ENCODE measurements around the gene SEZ6L2.

Gene SEZ6L2

DNA sequence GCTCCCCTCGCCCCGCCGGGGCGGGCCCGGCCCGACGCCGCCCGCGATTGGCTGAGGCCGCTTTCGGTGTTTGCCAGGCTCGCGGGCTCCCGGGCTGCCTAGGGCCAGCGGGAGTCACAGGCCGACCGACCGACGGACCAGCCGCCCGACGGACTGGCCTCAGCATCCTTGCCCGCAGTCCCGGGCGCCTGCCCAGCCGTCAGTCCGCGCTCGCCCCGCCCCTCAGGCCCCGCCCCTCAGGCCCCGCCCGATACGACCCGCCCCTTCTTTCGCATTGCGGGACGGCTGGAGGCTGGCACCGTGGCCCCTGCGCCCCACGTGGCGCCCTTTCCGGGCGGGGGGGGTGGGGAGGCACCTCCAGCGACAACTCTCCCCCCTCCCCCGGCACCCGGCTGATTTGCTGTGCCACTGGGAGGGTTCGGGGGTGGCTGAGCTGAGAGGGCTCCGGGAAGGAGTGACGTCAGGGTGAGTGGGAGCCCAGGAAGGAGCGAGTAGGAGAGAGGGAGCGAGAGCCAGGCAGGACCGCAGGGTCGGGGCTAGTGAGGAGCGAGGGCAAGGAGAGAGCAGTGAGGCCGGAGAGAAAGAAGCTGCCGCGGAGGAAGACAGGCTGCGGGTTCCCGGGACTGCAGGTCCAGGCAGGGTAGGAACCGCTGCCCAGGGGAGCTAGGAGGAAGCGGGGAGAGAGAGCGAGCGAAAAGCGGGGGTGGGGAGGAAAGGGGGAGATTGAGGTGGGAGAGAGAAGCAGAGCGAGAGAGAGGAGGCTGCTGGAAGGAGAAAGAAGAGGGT, 945 bp upstream of the SEZ6L2 start, which contains the start of gene ASPHD1 (continued):
- TF ChIP-seq, protein P1, sequence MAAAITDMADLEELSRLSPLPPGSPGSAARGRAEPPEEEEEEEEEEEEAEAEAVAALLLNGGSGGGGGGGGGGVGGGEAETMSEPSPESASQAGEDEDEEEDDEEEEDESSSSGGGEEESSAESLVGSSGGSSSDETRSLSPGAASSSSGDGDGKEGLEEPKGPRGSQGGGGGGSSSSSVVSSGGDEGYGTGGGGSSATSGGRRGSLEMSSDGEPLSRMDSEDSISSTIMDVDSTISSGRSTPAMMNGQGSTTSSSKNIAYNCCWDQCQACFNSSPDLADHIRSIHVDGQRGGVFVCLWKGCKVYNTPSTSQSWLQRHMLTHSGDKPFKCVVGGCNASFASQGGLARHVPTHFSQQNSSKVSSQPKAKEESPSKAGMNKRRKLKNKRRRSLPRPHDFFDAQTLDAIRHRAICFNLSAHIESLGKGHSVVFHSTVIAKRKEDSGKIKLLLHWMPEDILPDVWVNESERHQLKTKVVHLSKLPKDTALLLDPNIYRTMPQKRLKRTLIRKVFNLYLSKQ (tag by site-specific recombination; IDR thresholded peaks at IDR 0.05; ENCODE audit: borderline replicate concordance): no peak
- no peak for TF ChIP-seq BCL11A (tag by site-specific recombination; IDR thresholded peaks at IDR 0.05; ENCODE audit: low read depth)
- TF ChIP-seq SP3 (tag by site-specific recombination; IDR thresholded peaks at IDR 0.05): peak; percentile 71
- no peak for TF ChIP-seq SETDB1 (IDR thresholded peaks at IDR 0.05; ENCODE audit: insufficient read length, low read length)
- TF ChIP-seq ZBTB48 (tag by site-specific recombination; IDR thresholded peaks at IDR 0.05): 0 out of 2 replicates have a peak, but pooled peaks have one; percentile 37
- TF ChIP-seq ZNF155 (tag by site-specific recombination; IDR thresholded peaks at IDR 0.05): no peak
- TF ChIP-seq ZNF510 (tag by site-specific recombination; IDR thresholded peaks at IDR 0.05; ENCODE audit: insufficient replicate concordance): no peak
- TF ChIP-seq, protein P2, sequence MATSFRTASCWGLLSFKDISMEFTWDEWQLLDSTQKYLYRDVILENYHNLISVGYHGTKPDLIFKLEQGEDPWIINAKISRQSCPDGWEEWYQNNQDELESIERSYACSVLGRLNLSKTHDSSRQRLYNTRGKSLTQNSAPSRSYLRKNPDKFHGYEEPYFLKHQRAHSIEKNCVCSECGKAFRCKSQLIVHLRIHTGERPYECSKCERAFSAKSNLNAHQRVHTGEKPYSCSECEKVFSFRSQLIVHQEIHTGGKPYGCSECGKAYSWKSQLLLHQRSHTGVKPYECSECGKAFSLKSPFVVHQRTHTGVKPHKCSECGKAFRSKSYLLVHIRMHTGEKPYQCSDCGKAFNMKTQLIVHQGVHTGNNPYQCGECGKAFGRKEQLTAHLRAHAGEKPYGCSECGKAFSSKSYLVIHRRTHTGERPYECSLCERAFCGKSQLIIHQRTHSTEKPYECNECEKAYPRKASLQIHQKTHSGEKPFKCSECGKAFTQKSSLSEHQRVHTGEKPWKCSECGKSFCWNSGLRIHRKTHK (tag by site-specific recombination; IDR thresholded peaks at IDR 0.05): no peak
- no peak for TF ChIP-seq ZNF37A (tag by site-specific recombination; IDR thresholded peaks at IDR 0.05)
- TF ChIP-seq SCRT1 (tag by site-specific recombination; IDR thresholded peaks at IDR 0.05; ENCODE audit: borderline replicate concordance): no peak
- no peak for TF ChIP-seq ZNF416 (tag by site-specific recombination; IDR thresholded peaks at IDR 0.05)
- TF ChIP-seq ZNF837 (tag by site-specific recombination; IDR thresholded peaks at IDR 0.05): no peak
- TF ChIP-seq ZXDB (tag by site-specific recombination; IDR thresholded peaks at IDR 0.05): no peak; the same call in 1 of the 2 replicates
- peak; percentile 98 for TF ChIP-seq ZNF366 (tag by site-specific recombination; conservative IDR thresholded peaks at IDR 0.05)
- TF ChIP-seq ZNF785 (tag by site-specific recombination; IDR thresholded peaks at IDR 0.05): peak; percentile 77; the same call in 1 of the 2 replicates
- TF ChIP-seq, protein P3, sequence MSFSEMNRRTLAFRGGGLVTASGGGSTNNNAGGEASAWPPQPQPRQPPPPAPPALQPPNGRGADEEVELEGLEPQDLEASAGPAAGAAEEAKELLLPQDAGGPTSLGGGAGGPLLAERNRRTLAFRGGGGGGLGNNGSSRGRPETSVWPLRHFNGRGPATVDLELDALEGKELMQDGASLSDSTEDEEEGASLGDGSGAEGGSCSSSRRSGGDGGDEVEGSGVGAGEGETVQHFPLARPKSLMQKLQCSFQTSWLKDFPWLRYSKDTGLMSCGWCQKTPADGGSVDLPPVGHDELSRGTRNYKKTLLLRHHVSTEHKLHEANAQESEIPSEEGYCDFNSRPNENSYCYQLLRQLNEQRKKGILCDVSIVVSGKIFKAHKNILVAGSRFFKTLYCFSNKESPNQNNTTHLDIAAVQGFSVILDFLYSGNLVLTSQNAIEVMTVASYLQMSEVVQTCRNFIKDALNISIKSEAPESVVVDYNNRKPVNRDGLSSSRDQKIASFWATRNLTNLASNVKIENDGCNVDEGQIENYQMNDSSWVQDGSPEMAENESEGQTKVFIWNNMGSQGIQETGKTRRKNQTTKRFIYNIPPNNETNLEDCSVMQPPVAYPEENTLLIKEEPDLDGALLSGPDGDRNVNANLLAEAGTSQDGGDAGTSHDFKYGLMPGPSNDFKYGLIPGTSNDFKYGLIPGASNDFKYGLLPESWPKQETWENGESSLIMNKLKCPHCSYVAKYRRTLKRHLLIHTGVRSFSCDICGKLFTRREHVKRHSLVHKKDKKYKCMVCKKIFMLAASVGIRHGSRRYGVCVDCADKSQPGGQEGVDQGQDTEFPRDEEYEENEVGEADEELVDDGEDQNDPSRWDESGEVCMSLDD (tag by site-specific recombination; IDR thresholded peaks at IDR 0.05): no peak
- TF ChIP-seq KLF7 (tag by site-specific recombination; IDR thresholded peaks at IDR 0.05; ENCODE audit: borderline replicate concordance): no peak; the same call in 1 of the 2 replicates
- TF ChIP-seq, protein P4, sequence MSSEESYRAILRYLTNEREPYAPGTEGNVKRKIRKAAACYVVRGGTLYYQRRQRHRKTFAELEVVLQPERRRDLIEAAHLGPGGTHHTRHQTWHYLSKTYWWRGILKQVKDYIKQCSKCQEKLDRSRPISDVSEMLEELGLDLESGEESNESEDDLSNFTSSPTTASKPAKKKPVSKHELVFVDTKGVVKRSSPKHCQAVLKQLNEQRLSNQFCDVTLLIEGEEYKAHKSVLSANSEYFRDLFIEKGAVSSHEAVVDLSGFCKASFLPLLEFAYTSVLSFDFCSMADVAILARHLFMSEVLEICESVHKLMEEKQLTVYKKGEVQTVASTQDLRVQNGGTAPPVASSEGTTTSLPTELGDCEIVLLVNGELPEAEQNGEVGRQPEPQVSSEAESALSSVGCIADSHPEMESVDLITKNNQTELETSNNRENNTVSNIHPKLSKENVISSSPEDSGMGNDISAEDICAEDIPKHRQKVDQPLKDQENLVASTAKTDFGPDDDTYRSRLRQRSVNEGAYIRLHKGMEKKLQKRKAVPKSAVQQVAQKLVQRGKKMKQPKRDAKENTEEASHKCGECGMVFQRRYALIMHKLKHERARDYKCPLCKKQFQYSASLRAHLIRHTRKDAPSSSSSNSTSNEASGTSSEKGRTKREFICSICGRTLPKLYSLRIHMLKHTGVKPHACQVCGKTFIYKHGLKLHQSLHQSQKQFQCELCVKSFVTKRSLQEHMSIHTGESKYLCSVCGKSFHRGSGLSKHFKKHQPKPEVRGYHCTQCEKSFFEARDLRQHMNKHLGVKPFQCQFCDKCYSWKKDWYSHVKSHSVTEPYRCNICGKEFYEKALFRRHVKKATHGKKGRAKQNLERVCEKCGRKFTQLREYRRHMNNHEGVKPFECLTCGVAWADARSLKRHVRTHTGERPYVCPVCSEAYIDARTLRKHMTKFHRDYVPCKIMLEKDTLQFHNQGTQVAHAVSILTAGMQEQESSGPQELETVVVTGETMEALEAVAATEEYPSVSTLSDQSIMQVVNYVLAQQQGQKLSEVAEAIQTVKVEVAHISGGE (tag by site-specific recombination; conservative IDR thresholded peaks at IDR 0.05; ENCODE audit: low read depth): peak; percentile 31
- TF ChIP-seq, protein P5, sequence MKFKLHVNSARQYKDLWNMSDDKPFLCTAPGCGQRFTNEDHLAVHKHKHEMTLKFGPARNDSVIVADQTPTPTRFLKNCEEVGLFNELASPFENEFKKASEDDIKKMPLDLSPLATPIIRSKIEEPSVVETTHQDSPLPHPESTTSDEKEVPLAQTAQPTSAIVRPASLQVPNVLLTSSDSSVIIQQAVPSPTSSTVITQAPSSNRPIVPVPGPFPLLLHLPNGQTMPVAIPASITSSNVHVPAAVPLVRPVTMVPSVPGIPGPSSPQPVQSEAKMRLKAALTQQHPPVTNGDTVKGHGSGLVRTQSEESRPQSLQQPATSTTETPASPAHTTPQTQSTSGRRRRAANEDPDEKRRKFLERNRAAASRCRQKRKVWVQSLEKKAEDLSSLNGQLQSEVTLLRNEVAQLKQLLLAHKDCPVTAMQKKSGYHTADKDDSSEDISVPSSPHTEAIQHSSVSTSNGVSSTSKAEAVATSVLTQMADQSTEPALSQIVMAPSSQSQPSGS (tag by site-specific recombination; IDR thresholded peaks at IDR 0.05; ENCODE audit: low read depth): peak; percentile 98
- peak; percentile 52; the same call in 1 of the 2 replicates for TF ChIP-seq ZNF501 (tag by site-specific recombination; IDR thresholded peaks at IDR 0.05)
- TF ChIP-seq ZNF654 (tag by site-specific recombination; IDR thresholded peaks at IDR 0.05; ENCODE audit: low read depth): no peak
- no peak for TF ChIP-seq ZNF112 (tag by site-specific recombination; IDR thresholded peaks at IDR 0.05)
- TF ChIP-seq OVOL3 (tag by site-specific recombination; IDR thresholded peaks at IDR 0.05): no peak
- no peak for TF ChIP-seq ZNF514 (tag by site-specific recombination; IDR thresholded peaks at IDR 0.05)
- TF ChIP-seq ZNF555 (tag by site-specific recombination; conservative IDR thresholded peaks at IDR 0.05): no peak
- no peak for TF ChIP-seq HOXD13 (CRISPR knock-in tag; IDR thresholded peaks at IDR 0.05; ENCODE audit: borderline replicate concordance)
- no peak for TF ChIP-seq ZNF792 (tag by site-specific recombination; IDR thresholded peaks at IDR 0.05)
- TF ChIP-seq ZNF843 (tag by site-specific recombination; IDR thresholded peaks at IDR 0.05): no peak
- no peak for TF ChIP-seq ZNF561 (tag by site-specific recombination; IDR thresholded peaks at IDR 0.05; ENCODE audit: borderline replicate concordance)
- TF ChIP-seq ZNF530 (tag by site-specific recombination; IDR thresholded peaks at IDR 0.05; ENCODE audit: low read depth): no peak
